IMR-90 (cell line): Measurements from ENCODE around the gene ACTRT2. TPM values are rescaled to one million over a fixed set of nuclear protein-coding genes. Genes with fewer than 3 reads are reported as not detected.

Experiments used
- ATAC-seq: fragments of 200-7000 bp; cut with Tn5 transposase; 2 replicates; pipeline ENCODE4 v1.9.1; 2020; ENCODE audit warnings: low read depth, mild to moderate bottlenecking, moderate library complexity
- BruUV-seq: library from RNA; stranded (reverse); fragments of 400-500 nt; replicated peaks from 2 replicates; lab custom pipeline; 2021; lab: Mats Ljungman, UMichigan
- CTCF ChIA-PET: fragments of 300-600 bp; formaldehyde crosslinking; extraction: SDS; loops from one replicate; lab custom pipeline; 2021; ENCODE audit warnings: antibody characterized with exemption; lab: Yijun Ruan, JAX
- POLR2A ChIA-PET: fragments of 300-600 bp; sonication (Branson Sonifier 250); formaldehyde crosslinking; loops from one replicate; lab custom pipeline; 2022; ENCODE audit warnings: antibody characterized with exemption; ENCODE audit not compliant: unreplicated experiment; lab: Charles Lee
- DNase-seq: peaks from one replicate; pipeline ENCODE4 v3.0.0; 2013
- H2AFZ ChIP-seq: replicated peaks from 2 replicates; pipeline ENCODE3; 2013; ENCODE audit warnings: low read length, mild to moderate bottlenecking; ENCODE audit not compliant: poor library complexity
- H2AK5ac ChIP-seq: 2 replicates; pipeline ENCODE4 v1.6.1; 2013; ENCODE audit warnings: low read depth, low read length, inconsistent platforms
- H2AK9ac ChIP-seq: replicated peaks from 2 replicates; pipeline ENCODE3; 2013; ENCODE audit warnings: mild to moderate bottlenecking, low read depth, low read length, moderate library complexity; ENCODE audit not compliant: poor library complexity
- H2BK120ac ChIP-seq: 2 replicates; pipeline ENCODE4 v1.6.1; 2013; ENCODE audit warnings: low read depth, low read length, inconsistent platforms
- H2BK15ac ChIP-seq: 3 replicates; pipeline ENCODE4 v1.6.1; 2013; ENCODE audit warnings: low read depth, low read length, inconsistent platforms
- H2BK20ac ChIP-seq: 2 replicates; pipeline ENCODE4 v1.6.1; 2013; ENCODE audit warnings: low read depth, mild to moderate bottlenecking, inconsistent platforms, low read length, moderate library complexity
- H2BK5ac ChIP-seq: 2 replicates; pipeline ENCODE4 v1.6.1; 2013; ENCODE audit warnings: mild to moderate bottlenecking, low read depth, low read length, inconsistent platforms; ENCODE audit not compliant: poor library complexity, severe bottlenecking
- H3K14ac ChIP-seq: replicated peaks from 2 replicates; pipeline ENCODE4 v1.6.1; 2013; ENCODE audit warnings: low read depth, low read length, inconsistent platforms
- H3K18ac ChIP-seq: 2 replicates; pipeline ENCODE4 v1.6.1; 2013; ENCODE audit warnings: low read depth, low read length, control low read depth
- H3K23ac ChIP-seq: 2 replicates; pipeline ENCODE4 v1.6.1; 2013; ENCODE audit warnings: low read depth, low read length, inconsistent platforms
- H3K27ac ChIP-seq: 2 replicates; pipeline ENCODE4 v1.5.1; 2013; ENCODE audit warnings: mild to moderate bottlenecking, control low read depth, low read length; ENCODE audit not compliant: insufficient read depth
- H3K27me3 ChIP-seq: 2 replicates; pipeline ENCODE4 v1.6.1; 2013; ENCODE audit warnings: low read length; ENCODE audit not compliant: control insufficient read depth, insufficient read depth
- H3K36me3 ChIP-seq: 2 replicates; pipeline ENCODE4 v1.6.1; 2013; ENCODE audit warnings: low read length, mixed read lengths; ENCODE audit not compliant: control insufficient read depth, insufficient read depth
- H3K4ac ChIP-seq: 2 replicates; pipeline ENCODE4 v1.6.1; 2013; ENCODE audit warnings: low read depth, low read length, inconsistent platforms
- H3K4me1 ChIP-seq: 2 replicates; pipeline ENCODE4 v1.6.1; 2013; ENCODE audit warnings: low read length, mixed read lengths; ENCODE audit not compliant: control insufficient read depth, insufficient read depth
- H3K4me2 ChIP-seq: 2 replicates; pipeline ENCODE4 v1.6.1; 2013; ENCODE audit warnings: low read depth, mild to moderate bottlenecking, control low read depth, low read length, moderate library complexity
- H3K4me3 ChIP-seq: 2 replicates; pipeline ENCODE4 v1.5.1; 2013; ENCODE audit warnings: low read depth, mild to moderate bottlenecking, control low read depth, low read length, moderate library complexity; ENCODE audit not compliant: insufficient read depth
- H3K56ac ChIP-seq: 2 replicates; pipeline ENCODE4 v1.6.1; 2013; ENCODE audit warnings: low read length, inconsistent platforms; ENCODE audit not compliant: insufficient read depth; ENCODE audit errors: extremely low read depth
- H3K79me1 ChIP-seq, 2 experiments: 2 replicates each; pipeline ENCODE4 v1.6.1; 2013; ENCODE audit warnings: low read length in 2 of 2, inconsistent platforms in 1 of 2, low read depth in 1 of 2
- H3K9ac ChIP-seq: 2 replicates; pipeline ENCODE4 v1.6.1; 2013; ENCODE audit warnings: low read depth, low read length, control low read depth
- H3K9me1 ChIP-seq: 2 replicates; pipeline ENCODE4 v1.6.1; 2013; ENCODE audit warnings: low read length, inconsistent platforms; ENCODE audit not compliant: insufficient read depth
- H3K9me3 ChIP-seq: 2 replicates; pipeline ENCODE4 v1.6.1; 2013; ENCODE audit warnings: low read length; ENCODE audit not compliant: control insufficient read depth, insufficient read depth
- H4K20me1 ChIP-seq: 2 replicates; pipeline ENCODE4 v1.6.1; 2013; ENCODE audit warnings: low read length, inconsistent platforms; ENCODE audit not compliant: insufficient read depth
- H4K5ac ChIP-seq: 2 replicates; pipeline ENCODE4 v1.6.1; 2013; ENCODE audit warnings: mild to moderate bottlenecking, low read depth, low read length, control low read depth
- H4K8ac ChIP-seq, 2 experiments: 2 replicates each; pipeline ENCODE4 v1.6.1; 2013; ENCODE audit warnings: low read depth in 2 of 2, low read length in 2 of 2, control low read depth in 1 of 2, inconsistent platforms in 1 of 2
- H4K91ac ChIP-seq: 2 replicates; pipeline ENCODE4 v1.6.1; 2013; ENCODE audit warnings: low read depth, low read length, inconsistent platforms; ENCODE audit not compliant: insufficient read depth
- BHLHE40 ChIP-seq: fragments of 150-350 bp; IDR thresholded peaks from 2 replicates; pipeline ENCODE4 v1.6.1; 2016; ENCODE audit warnings: mild to moderate bottlenecking, low read depth, low read length
- CEBPB ChIP-seq: IDR thresholded peaks from 2 replicates; pipeline ENCODE4 v1.6.1; 2012; ENCODE audit warnings: low read depth, low read length, improper control_type of control experiment
- CHD1 ChIP-seq: IDR thresholded peaks from 2 replicates; pipeline ENCODE4 v1.6.1; 2012; ENCODE audit warnings: low read depth, low read length, improper control_type of control experiment
- CTCF ChIP-seq: conservative IDR thresholded peaks from 2 replicates; pipeline ENCODE4 v1.5.1; 2012; ENCODE audit warnings: mild to moderate bottlenecking, low read depth, low read length, improper control_type of control experiment
- FOS ChIP-seq: fragments of 150-350 bp; IDR thresholded peaks from 2 replicates; pipeline ENCODE4 v1.6.1; 2016; ENCODE audit warnings: low read depth, low read length
- MAFK ChIP-seq: IDR thresholded peaks from 2 replicates; pipeline ENCODE4 v1.6.1; 2012; ENCODE audit warnings: low read depth, low read length, improper control_type of control experiment
- MAZ ChIP-seq: IDR thresholded peaks from 2 replicates; pipeline ENCODE4 v1.6.1; 2012; ENCODE audit warnings: low read depth, mild to moderate bottlenecking, low read length, improper control_type of control experiment, moderate library complexity, borderline replicate concordance
- MXI1 ChIP-seq: IDR thresholded peaks from 2 replicates; pipeline ENCODE4 v1.6.1; 2012; ENCODE audit warnings: low read depth, mild to moderate bottlenecking, low read length, moderate library complexity, borderline replicate concordance
- NFE2L2 ChIP-seq: fragments of 150-350 bp; IDR thresholded peaks from 2 replicates; pipeline ENCODE4 v1.6.1; 2016; ENCODE audit warnings: low read depth, mild to moderate bottlenecking, low read length
- POLR2A ChIP-seq: IDR thresholded peaks from 2 replicates; pipeline ENCODE4 v1.6.1; 2012; ENCODE audit warnings: mild to moderate bottlenecking, low read depth, low read length
- RAD21 ChIP-seq: IDR thresholded peaks from 2 replicates; pipeline ENCODE4 v1.6.1; 2012; ENCODE audit warnings: low read length, improper control_type of control experiment
- RCOR1 ChIP-seq: IDR thresholded peaks from 2 replicates; pipeline ENCODE4 v1.6.1; 2012; ENCODE audit warnings: mild to moderate bottlenecking, low read length, improper control_type of control experiment; ENCODE audit not compliant: insufficient replicate concordance
- RFX5 ChIP-seq: IDR thresholded peaks from 2 replicates; pipeline ENCODE4 v1.8.0; 2012; ENCODE audit warnings: low read depth, mild to moderate bottlenecking, low read length, moderate library complexity
- SMC3 ChIP-seq: fragments of 150-350 bp; IDR thresholded peaks from 2 replicates; pipeline ENCODE4 v1.6.1; 2016; ENCODE audit warnings: low read depth, mild to moderate bottlenecking, antibody characterized with exemption, low read length, moderate library complexity
- WGBS, 2 experiments: methylation state at CpG; one replicate each; pipeline versions ENCODE4 v1.1.5 to v1.1.7; 2013; ENCODE audit warnings: missing lambda C conversion rate in 2 of 2; ENCODE audit not compliant: insufficient read length in 1 of 2; ENCODE audit errors: extremely low coverage in 2 of 2; 5-methylcytosine and 5-hydroxymethylcytosine counted together
- dilution Hi-C: fragments of 300-500 bp; cut with HindIII; formaldehyde crosslinking; loops from one replicate; pipeline ENCODE4 v1.14.3; 2018; ENCODE audit warnings: low sequenced_read_pairs; ENCODE audit not compliant: unreplicated experiment
- in situ Hi-C: fragments of 300-500 bp; cut with MboI; formaldehyde crosslinking; loops from 3 replicates; pipeline ENCODE4 v1.14.3; 2019; ENCODE audit warnings: low sequenced_read_pairs, inconsistent platforms, mixed read lengths
- intact Hi-C: fragments of 100-400 bp; cut with micrococcal nuclease; formaldehyde crosslinking; loops from 2 replicates; pipeline ENCODE4 v1.10.0; 2022
- polyA plus RNA-seq, 3 experiments: library from polyadenylated mRNA; depleted of rRNA; stranded (reverse); fragments of >200 nt; gene quantifications; 2 replicates each; pipeline ENCODE4 v1.2.3, GENCODE V29; 2012; ENCODE audit warnings: low replicate concordance in 1 of 3
- total RNA-seq: library from RNA; depleted of rRNA; stranded (reverse); fragments of >200 nt; gene quantifications from 2 replicates; pipeline ENCODE4 v1.2.3, GENCODE V29; 2012
- TF ChIP-seq, protein P1 (sequence below): fragments of 150-350 bp; IDR thresholded peaks from 2 replicates; pipeline ENCODE4 v1.6.1; 2017; ENCODE audit warnings: mild to moderate bottlenecking, antibody characterized with exemption, low read length, low read depth

ACTRT2 gene
- total and polyA plus RNA-seq, 2 of the 4 experiments (the other 2 are of a cell fraction) = not detected

- Histone ChIP-seq H4K5ac (no peak overlapping the region), H3K23ac (no peak overlapping the region), H3K9me3 (peaks cover 50% of the 10 kb centered on the region), H3K4me2 (no peak overlapping the region), H3K4ac (no peak overlapping the region), H3K4me1 (no peaks in the 10 kb centered on the region), H2BK15ac (no peak overlapping the region), H4K20me1 (no peaks in the 10 kb centered on the region), H2BK5ac (no peak overlapping the region), H3K79me1 (no peaks in the 10 kb centered on the region), H3K18ac (no peak overlapping the region), H4K8ac (no peak overlapping the region), H3K27ac (no peak overlapping the region), H3K56ac (no peak overlapping the region), H3K14ac (no peak overlapping the region), H2BK20ac (no peak overlapping the region), H3K27me3 (no peaks in the 10 kb centered on the region), H2BK120ac (no peak overlapping the region), H2AK5ac (no peak overlapping the region), H2AFZ (no peak overlapping the region), H4K91ac (no peak overlapping the region), H2AK9ac (no peak overlapping the region), H3K36me3 (no peaks in the 10 kb centered on the region), H3K4me3 (no peak overlapping the region), H3K9me1 (no peaks in the 10 kb centered on the region), H3K9ac (no peak overlapping the region)
- WGBS, 2 experiments = 88% methylated on average over 3 of the region's 14 CpGs; no CpG with 5 or more reads in 1 of the 2 experiments
- CTCF ChIA-PET = no interaction called here
- no peak for DNase-seq
- in situ Hi-C loops (no loop called here), intact Hi-C loops (no loop called here), dilution Hi-C loops (no loop called here)
- POLR2A ChIA-PET = no interaction called here
- no peak for ATAC-seq
- BruUV-seq = no TSS peak
- TF ChIP-seq RAD21 (no peak), MXI1 (no peak), CTCF (no peak), NFE2L2 (no peak), FOS (no peak), BHLHE40 (no peak), CHD1 (no peak), RCOR1 (no peak), POLR2A (no peak), SMC3 (no peak), MAFK (no peak), MAZ (no peak), RFX5 (no peak), CEBPB (no peak)
- TF ChIP-seq, protein P1, sequence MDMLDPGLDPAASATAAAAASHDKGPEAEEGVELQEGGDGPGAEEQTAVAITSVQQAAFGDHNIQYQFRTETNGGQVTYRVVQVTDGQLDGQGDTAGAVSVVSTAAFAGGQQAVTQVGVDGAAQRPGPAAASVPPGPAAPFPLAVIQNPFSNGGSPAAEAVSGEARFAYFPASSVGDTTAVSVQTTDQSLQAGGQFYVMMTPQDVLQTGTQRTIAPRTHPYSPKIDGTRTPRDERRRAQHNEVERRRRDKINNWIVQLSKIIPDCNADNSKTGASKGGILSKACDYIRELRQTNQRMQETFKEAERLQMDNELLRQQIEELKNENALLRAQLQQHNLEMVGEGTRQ = no peak
These were observed 13.7 kb downstream of the ACTRT2 start for GRCh38 chr1:3034728-3035562.
